Neuronal stem cell (in vitro differentiated cells): ENCODE results near the gene FAS.

ENCODE experiments used
- DNase-seq: peaks from one replicate; pipeline ENCODE4 v3.0.0-alpha.2; 2013; ENCODE audit warnings: low spot score
- H2AFZ ChIP-seq: one replicate; pipeline ENCODE4 v1.6.1; 2013; ENCODE audit warnings: mild to moderate bottlenecking, low read length, inconsistent platforms
- H2AK5ac ChIP-seq: 2 replicates; pipeline ENCODE4 v1.6.1; 2013; ENCODE audit warnings: low read depth, mild to moderate bottlenecking, inconsistent platforms, low read length, moderate library complexity, mixed read lengths
- H2BK120ac ChIP-seq: 2 replicates; pipeline ENCODE4 v1.6.1; 2013; ENCODE audit warnings: low read depth, mild to moderate bottlenecking, inconsistent platforms, low read length, moderate library complexity, mixed read lengths
- H2BK12ac ChIP-seq: one replicate; pipeline ENCODE4 v1.6.1; 2013; ENCODE audit warnings: low read length, inconsistent platforms
- H2BK15ac ChIP-seq: 2 replicates; pipeline ENCODE4 v1.6.1; 2013; ENCODE audit warnings: mild to moderate bottlenecking, low read length, inconsistent platforms, mixed read lengths
- H2BK5ac ChIP-seq: one replicate; pipeline ENCODE4 v1.6.1; 2013; ENCODE audit warnings: inconsistent platforms, mild to moderate bottlenecking, low read length, moderate library complexity
- H3K14ac ChIP-seq: one replicate; pipeline ENCODE4 v1.6.1; 2013; ENCODE audit warnings: low read length, inconsistent platforms
- H3K18ac ChIP-seq: 2 replicates; pipeline ENCODE4 v1.6.1; 2013; ENCODE audit warnings: low read length, inconsistent platforms
- H3K23ac ChIP-seq: 2 replicates; pipeline ENCODE4 v1.6.1; 2013; ENCODE audit warnings: low read depth, mild to moderate bottlenecking, mixed read lengths, low read length, inconsistent platforms; ENCODE audit not compliant: poor library complexity
- H3K27ac ChIP-seq: replicated peaks from 3 replicates; pipeline ENCODE4 v1.5.1; 2013; ENCODE audit warnings: low read length, inconsistent platforms
- H3K27me3 ChIP-seq, 3 experiments: 2 replicates each; pipeline ENCODE4 v1.6.1; 2013; ENCODE audit warnings: low read length in 3 of 3, mild to moderate bottlenecking in 2 of 3, inconsistent platforms in 1 of 3, low read depth in 1 of 3, mixed read lengths in 1 of 3, moderate library complexity in 1 of 3; ENCODE audit not compliant: control insufficient read depth in 3 of 3, insufficient read depth in 3 of 3
- H3K36me3 ChIP-seq, 2 donors: replicated peaks in 1 of 2; 2 replicates each; pipeline ENCODE4 v1.6.1; 2013; ENCODE audit warnings: low read length in 2 of 2; ENCODE audit not compliant: control insufficient read depth in 2 of 2, insufficient read depth in 2 of 2
- H3K4ac ChIP-seq: 2 replicates; pipeline ENCODE4 v1.6.1; 2013; ENCODE audit warnings: inconsistent platforms, mild to moderate bottlenecking, low read length, moderate library complexity
- H3K4me1 ChIP-seq, 2 donors: 1 replicate in 1 of 2; 2 replicates in 1 of 2; pipeline ENCODE4 v1.6.1; 2013; ENCODE audit warnings: low read length in 2 of 2, low read depth in 1 of 2; ENCODE audit not compliant: control insufficient read depth in 2 of 2, insufficient read depth in 1 of 2
- H3K4me2 ChIP-seq: one replicate; pipeline ENCODE4 v1.6.1; 2013; ENCODE audit warnings: mild to moderate bottlenecking, low read length, inconsistent platforms; ENCODE audit not compliant: insufficient read depth, poor library complexity, severe bottlenecking
- H3K4me3 ChIP-seq, 2 donors: 2 replicates each; pipeline ENCODE4 v1.5.1; 2013; ENCODE audit warnings: low read length in 2 of 2, mild to moderate bottlenecking in 2 of 2, inconsistent platforms in 1 of 2, moderate library complexity in 1 of 2
- H3K79me1 ChIP-seq: one replicate; pipeline ENCODE4 v1.6.1; 2013; ENCODE audit warnings: low read depth, mild to moderate bottlenecking, inconsistent platforms, low read length, moderate library complexity
- H3K9ac ChIP-seq: one replicate; pipeline ENCODE4 v1.6.1; 2013; ENCODE audit warnings: mild to moderate bottlenecking, low read depth, low read length, inconsistent platforms; ENCODE audit not compliant: poor library complexity
- H3K9me3 ChIP-seq, 2 donors: replicated peaks in 1 of 2; 2 replicates each; pipeline versions ENCODE3 to v1.6.1; 2013; ENCODE audit warnings: low read length in 2 of 2, mild to moderate bottlenecking in 2 of 2, inconsistent platforms in 1 of 2, low read depth in 1 of 2, mixed read lengths in 1 of 2, moderate library complexity in 1 of 2; ENCODE audit not compliant: control insufficient read depth in 2 of 2, insufficient read depth in 1 of 2
- H4K8ac ChIP-seq: one replicate; pipeline ENCODE4 v1.6.1; 2013; ENCODE audit warnings: low read depth, mild to moderate bottlenecking, inconsistent platforms, low read length, moderate library complexity
- H4K91ac ChIP-seq: one replicate; pipeline ENCODE4 v1.6.1; 2013; ENCODE audit warnings: low read length, low read depth, mild to moderate bottlenecking, inconsistent platforms; ENCODE audit not compliant: poor library complexity
- WGBS, 2 donors: extraction: QIAGEN DNeasy Blood & Tissue Kit; methylation state at CpG; one replicate each; pipeline ENCODE4 v1.1.7; 2013; ENCODE audit warnings: missing lambda C conversion rate in 2 of 2, mixed read lengths in 1 of 2; ENCODE audit not compliant: insufficient read length in 2 of 2, insufficient replicate concordance in 1 of 2; ENCODE audit errors: extremely low coverage in 2 of 2; 5-methylcytosine and 5-hydroxymethylcytosine counted together

FAS gene

DNA sequence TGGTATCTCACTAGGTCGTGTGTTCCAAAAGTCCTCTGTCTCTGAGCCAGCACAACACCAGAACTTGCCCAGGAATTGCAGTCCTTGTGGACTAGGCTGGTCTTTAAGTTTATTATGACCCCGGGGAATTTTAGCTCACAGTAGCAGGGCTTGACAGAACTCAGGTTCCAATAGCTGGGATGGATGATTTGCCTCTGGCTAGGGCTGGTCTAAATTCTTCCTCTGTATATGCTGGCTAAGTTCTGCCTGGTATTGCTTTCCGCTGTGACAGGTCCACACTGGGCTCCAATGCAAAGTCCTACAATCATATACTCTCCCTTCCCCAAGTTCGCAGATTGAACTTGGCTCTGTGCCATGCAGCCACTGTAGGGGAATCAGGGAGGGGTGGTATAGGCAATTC is 52.5 kb downstream of the FAS start:
- no CpG with 5 or more reads among the region's 4 CpGs for WGBS, 2 donors
- no peak overlapping the region for H3K9ac ChIP-seq
- no peak overlapping the region for H4K8ac ChIP-seq
- no peak overlapping the region for H4K91ac ChIP-seq
- H2BK15ac ChIP-seq = no peak overlapping the region
- no peak overlapping the region for H2AK5ac ChIP-seq
- no peak overlapping the region for H3K23ac ChIP-seq
- no peak overlapping the region for H2BK120ac ChIP-seq
- H3K27ac ChIP-seq = no peak overlapping the region
- H3K27me3 ChIP-seq = peaks cover 0 to 3% (median 0%) of the 10 kb centered on the region in 3 experiments
- H3K4ac ChIP-seq = no peak overlapping the region
- no peaks in the 10 kb centered on the region for H3K9me3 ChIP-seq
- no peak overlapping the region for H3K18ac ChIP-seq
- H2BK5ac ChIP-seq = no peak overlapping the region
- H3K4me1 ChIP-seq = no peaks in the 10 kb centered on the region
- H3K4me3 ChIP-seq = no peak overlapping the region
- no peak overlapping the region for H3K14ac ChIP-seq
- H2AFZ ChIP-seq = no peak overlapping the region
- H2BK12ac ChIP-seq = no peak overlapping the region
- H3K79me1 ChIP-seq = no peaks in the 10 kb centered on the region
- DNase-seq = no peak
- no peaks in the 10 kb centered on the region for H3K36me3 ChIP-seq
- no peak overlapping the region for H3K4me2 ChIP-seq

DNA sequence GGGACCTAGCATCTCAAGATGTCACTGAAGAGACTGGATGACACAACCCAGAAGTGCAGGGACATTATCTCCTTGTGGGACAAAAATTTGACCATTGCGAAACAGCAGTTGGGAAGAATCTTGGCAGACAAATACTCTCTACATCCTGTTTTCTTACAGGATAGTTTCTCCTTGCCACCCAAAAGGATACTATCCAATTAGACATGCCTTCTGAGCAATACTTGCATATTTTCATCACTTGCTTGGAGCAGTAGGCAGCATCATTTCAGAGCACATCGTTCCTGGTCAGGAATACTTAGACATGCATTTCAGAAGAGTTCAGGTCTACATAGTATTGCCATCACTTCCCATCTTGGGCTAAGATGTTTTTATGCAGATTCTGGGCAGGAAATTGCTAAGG is 56.8 kb downstream of the FAS start:
- H3K27me3 ChIP-seq = peaks cover 0 to 3% (median 0%) of the 10 kb centered on the region in 3 experiments
- no peak overlapping the region for H3K14ac ChIP-seq
- no peak for DNase-seq
- H3K27ac ChIP-seq = no peak overlapping the region
- no CpG with 5 or more reads among the region's 2 CpGs for WGBS, 2 donors
- no peak overlapping the region for H2AK5ac ChIP-seq
- no peak overlapping the region for H3K4me3 ChIP-seq
- no peaks in the 10 kb centered on the region for H3K4me1 ChIP-seq
- no peak overlapping the region for H3K9ac ChIP-seq
- H3K23ac ChIP-seq = no peak overlapping the region
- no peak overlapping the region for H3K4ac ChIP-seq
- no peak overlapping the region for H4K8ac ChIP-seq
- no peak overlapping the region for H2AFZ ChIP-seq
- no peak overlapping the region for H4K91ac ChIP-seq
- no peaks in the 10 kb centered on the region for H3K79me1 ChIP-seq
- H2BK120ac ChIP-seq = no peak overlapping the region
- H3K4me2 ChIP-seq = no peak overlapping the region
- no peak overlapping the region for H2BK5ac ChIP-seq
- no peak overlapping the region for H3K18ac ChIP-seq
- H3K36me3 ChIP-seq = no peaks in the 10 kb centered on the region
- no peak overlapping the region for H2BK15ac ChIP-seq
- H3K9me3 ChIP-seq = no peaks in the 10 kb centered on the region
- no peak overlapping the region for H2BK12ac ChIP-seq

GRCh38 chr10:89051593-89051992 is 61.0 kb downstream of the FAS start:
- Histone ChIP-seq H3K23ac (no peak overlapping the region), H3K18ac (no peak overlapping the region), H2AK5ac (no peak overlapping the region), H2BK15ac (no peak overlapping the region), H3K9me3 (no peaks in the 10 kb centered on the region), H4K8ac (no peak overlapping the region), H3K4me1 (peaks cover 2 to 3% of the 10 kb centered on the region in 2 donors), H3K79me1 (no peaks in the 10 kb centered on the region), H3K14ac (no peak overlapping the region), H2BK5ac (no peak overlapping the region), H4K91ac (no peak overlapping the region), H3K36me3 (no peaks in the 10 kb centered on the region), H3K4me2 (no peak overlapping the region), H3K27me3 (no peaks in the 10 kb centered on the region), H3K4ac (no peak overlapping the region), H3K27ac (no peak overlapping the region), H2BK120ac (no peak overlapping the region), H3K9ac (no peak overlapping the region), H2BK12ac (no peak overlapping the region), H3K4me3 (no peak overlapping the region), H2AFZ (no peak overlapping the region)
- no peak for DNase-seq

GRCh38 chr10:89053555-89053954 is 63.0 kb downstream of the FAS start:
- no peak overlapping the region for H2AK5ac ChIP-seq
- no peak overlapping the region for H3K4ac ChIP-seq
- H3K27ac ChIP-seq = no peak overlapping the region
- no peak overlapping the region for H4K8ac ChIP-seq
- H2AFZ ChIP-seq = no peak overlapping the region
- H2BK120ac ChIP-seq = no peak overlapping the region
- H2BK5ac ChIP-seq = no peak overlapping the region
- H3K9ac ChIP-seq = no peak overlapping the region
- no CpG with 5 or more reads among the region's 5 CpGs for WGBS, 2 donors
- H2BK12ac ChIP-seq = no peak overlapping the region
- no peaks in the 10 kb centered on the region for H3K27me3 ChIP-seq
- H3K18ac ChIP-seq = no peak overlapping the region
- no peak overlapping the region for H3K14ac ChIP-seq
- H3K9me3 ChIP-seq = no peaks in the 10 kb centered on the region
- no peak overlapping the region for H4K91ac ChIP-seq
- DNase-seq = no peak
- no peak overlapping the region for H3K23ac ChIP-seq
- no peaks in the 10 kb centered on the region for H3K36me3 ChIP-seq
- H3K4me2 ChIP-seq = no peak overlapping the region
- no peak overlapping the region for H3K4me3 ChIP-seq
- peaks cover 2 to 3% of the 10 kb centered on the region in 2 donors for H3K4me1 ChIP-seq
- H2BK15ac ChIP-seq = no peak overlapping the region
- H3K79me1 ChIP-seq = no peaks in the 10 kb centered on the region
